IPS-11a (cell line): ENCODE measurements around the gene SSTR3.
"Not testable (repeated sequence)": the region's sequence is repeated elsewhere in the genome, so short reads cannot be mapped to it uniquely, and the experiment has no call there.

Experiments
- H3K4me3 ChIP-seq: one replicate; pipeline ENCODE4 v1.5.1; 2013; ENCODE audit warnings: low read depth, low read length, control low read depth

Gene SSTR3

GRCh38 chr22:37212174-37212906 lies at the start of gene SSTR3:
Gene SSTR3 (minus strand): TSS chr22:37212477. CDS start chr22:37207803, 4,674 bp downstream.
- H3K4me3 ChIP-seq = no peak within 1 kb of the TSS

DNA sequence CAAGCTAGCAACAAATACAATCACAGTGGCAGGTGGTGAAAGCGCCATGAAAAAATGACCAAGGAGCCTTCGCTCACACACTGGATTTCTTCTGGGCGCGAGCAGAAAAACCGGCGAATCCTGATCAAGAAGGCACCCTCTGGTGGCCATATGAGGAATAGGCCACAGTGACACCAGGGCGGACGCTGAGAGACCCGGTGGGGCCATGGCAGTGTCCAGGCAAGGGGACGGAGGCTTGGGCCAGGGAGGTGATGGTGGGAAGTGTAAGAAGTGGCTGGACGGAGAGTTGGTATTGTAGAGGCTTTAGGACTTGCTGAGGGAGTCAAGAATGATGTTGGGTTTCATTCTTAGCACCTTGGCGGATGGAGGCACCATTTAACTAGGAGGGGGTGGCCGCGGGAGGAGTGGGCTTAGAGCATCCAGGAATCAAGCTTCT lies 48.6 kb upstream of the SSTR3 start:
- no peak overlapping the region for H3K4me3 ChIP-seq

DNA sequence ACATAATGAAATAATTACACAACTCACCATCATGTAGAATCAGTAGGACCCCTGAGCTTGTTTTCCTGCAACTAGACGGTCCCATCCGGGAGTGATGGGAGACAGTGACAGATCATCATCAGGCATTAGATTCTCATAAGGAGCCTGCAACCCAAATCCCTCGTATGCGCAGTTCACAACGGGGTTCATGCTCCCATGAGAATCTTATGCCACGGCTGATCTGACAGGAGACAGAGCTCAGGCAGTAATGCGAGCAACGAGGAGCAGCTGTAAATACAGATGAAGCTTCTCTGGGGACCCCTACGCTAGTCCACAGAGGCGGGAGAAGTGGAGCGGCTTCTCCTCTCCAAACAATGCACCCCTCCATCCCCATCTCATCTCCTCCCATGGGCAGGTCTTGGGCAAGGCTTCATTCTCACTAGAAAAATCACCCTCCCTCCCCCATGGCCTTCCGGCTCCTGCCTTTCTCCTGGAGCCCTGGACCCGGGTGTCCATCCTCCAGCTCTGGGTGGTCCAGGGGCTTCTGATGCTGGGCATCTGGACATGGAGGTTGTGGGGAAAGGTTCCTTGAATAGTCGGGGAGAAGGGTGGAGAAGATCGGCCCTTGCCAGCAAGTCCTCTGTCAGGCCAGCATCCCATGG lies 48.0 kb upstream of the SSTR3 start:
- no peak overlapping the region for H3K4me3 ChIP-seq

GRCh38 chr22:37259540-37260029 lies 47.3 kb upstream of the SSTR3 start:
- no peak overlapping the region for H3K4me3 ChIP-seq

DNA sequence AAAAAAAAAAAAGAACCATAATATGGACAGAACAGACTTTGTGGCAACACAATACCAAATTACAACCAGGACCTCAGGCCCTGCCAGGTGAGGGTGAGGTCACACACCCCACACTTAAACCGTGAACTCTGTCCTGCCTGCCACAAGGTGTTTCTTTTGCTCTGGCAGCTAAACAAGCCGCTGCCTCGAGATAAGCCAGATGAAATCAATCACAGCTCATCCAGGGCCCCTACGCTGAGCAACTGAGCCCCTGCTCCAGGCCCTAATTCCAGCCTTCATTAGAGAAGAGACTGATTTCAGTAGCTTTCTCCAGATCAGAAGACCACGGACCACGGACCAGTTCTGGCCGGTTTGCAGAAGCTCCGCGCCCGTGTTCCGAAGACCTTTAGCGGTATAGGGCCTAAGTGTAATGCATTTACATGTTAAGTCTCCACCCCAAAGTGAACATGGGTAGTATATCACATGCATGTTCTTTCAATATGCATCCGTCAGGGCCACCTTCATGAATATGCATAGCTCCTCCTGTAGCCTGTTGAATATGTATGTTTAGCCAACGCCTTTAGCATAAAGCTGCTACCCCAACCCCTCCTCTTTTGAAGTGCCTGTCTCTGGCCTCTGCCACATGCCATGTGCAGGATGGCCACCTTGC lies 46.6 kb upstream of the SSTR3 start:
- no peak overlapping the region for H3K4me3 ChIP-seq

DNA sequence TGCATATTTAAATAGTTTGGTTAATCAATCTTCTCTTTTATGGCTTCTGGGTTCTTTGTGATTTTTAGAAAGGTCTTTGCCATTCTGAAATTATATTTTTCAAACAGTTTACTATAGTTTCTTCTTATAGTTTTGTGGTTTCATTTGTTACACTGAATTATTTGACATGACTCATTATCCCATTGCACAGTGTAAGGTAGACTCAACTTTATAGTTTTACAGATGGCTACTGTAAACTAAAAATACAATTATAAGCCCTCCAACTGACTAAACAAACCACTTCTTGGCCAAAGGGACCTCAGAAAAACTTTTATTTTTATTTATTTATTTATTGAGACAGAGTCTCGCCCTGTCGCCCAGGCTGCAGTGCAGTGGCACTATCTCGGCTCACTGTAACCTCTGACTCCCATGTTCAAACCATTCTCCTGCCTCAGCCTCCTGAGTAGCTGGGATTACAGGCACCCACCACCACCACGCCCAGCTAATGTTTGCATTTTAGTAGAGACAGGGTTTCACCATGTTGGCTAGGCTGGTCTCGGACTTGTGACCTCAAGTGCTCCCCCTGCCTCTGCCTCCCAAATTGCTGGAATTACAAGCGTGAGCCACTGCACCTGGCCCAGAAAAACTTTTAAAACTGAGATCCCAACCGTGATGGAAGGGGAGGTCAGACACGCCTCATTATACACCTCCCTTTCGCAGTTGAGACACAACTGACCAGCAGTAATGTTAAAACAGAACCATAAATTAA lies 45.9 kb upstream of the SSTR3 start:
- no peak overlapping the region for H3K4me3 ChIP-seq

DNA sequence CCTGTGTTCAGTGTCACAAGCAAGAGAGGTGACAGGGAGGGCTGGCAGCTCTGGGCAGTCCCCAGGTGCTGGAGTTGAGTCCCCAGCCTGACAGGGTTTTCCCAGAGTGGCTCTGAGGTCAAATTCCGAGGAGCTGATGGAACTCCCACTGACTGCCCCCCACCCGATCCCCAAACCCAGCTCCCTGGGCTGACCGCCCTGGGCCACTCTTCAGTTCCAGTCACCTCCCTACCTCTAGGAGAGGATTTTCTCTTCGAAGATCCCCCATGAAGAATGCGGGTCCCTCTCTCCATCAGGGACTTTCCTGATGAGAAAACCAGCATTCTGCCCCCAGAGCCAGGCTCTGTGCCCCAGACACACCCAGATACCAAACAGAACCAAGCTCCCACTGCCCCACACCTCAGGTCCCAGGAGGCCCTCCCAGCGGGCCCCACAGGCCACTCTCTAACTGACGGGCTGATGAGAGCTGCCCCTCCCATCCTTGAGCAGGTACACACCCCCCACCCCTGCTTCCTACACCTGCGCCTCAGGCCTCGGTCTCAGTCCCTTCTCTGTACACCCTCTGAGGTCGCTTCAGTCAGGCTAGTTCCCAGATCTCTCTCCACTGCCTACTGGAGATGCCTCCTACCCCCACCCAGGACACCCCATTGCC lies 43.9 kb upstream of the SSTR3 start:
- no peak overlapping the region for H3K4me3 ChIP-seq

DNA sequence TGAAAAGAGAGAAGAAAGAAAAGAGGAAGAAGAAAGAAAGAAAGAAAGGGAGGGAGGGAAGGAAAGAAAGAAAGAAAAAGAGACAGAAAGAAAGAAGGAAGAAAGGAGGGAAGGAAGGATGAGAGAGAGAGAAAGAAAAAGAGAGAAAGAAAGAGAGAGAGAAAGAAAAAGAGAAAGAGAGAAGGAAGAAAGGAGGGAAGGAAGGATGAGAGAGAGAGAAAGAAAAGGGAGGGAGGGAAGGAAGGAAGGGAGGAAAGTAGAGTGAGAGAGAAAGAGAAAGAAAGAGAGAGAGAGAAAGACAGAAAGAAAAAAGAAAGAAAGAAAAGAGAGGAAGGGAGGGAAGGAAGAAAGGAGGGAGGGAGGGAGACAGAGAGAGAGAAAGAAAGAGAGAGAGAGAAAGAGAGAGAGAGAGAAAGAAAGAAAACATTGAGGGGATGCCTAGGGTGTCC lies 43.3 kb upstream of the SSTR3 start:
- no peak overlapping the region for H3K4me3 ChIP-seq

GRCh38 chr22:37254867-37255233 lies 42.6 kb upstream of the SSTR3 start:
- H3K4me3 ChIP-seq = no peak overlapping the region

DNA sequence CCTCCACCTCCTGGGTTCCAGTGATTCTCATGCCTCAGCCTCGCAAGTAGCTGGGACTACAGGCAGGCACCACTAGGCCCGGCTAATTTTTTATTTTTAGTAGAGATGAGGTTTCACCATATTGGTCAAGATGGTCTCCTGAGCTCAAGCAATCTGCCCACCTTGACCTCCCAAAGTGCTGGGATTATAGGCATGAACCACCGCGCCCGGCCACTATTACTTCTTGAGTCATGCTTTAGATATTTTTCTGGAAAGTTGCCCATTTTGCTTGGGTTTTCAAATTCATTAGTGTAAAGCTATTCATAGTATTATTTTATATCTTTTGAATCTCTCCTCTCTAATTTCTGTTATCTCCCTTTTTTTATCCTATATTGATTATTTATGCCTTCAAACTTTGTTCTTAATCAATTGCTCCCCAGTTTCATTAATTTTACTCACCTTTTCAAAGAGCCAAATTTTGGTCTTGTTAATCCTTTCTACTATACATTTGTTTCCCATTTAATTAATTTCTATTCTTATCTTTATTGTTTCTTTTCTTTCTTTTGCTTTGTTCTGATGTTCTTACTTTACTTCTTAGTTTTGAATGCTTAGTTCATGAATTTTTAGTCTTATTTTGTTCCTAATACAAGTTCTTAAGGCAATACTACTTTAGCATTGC lies 42.1 kb upstream of the SSTR3 start:
- no peak overlapping the region for H3K4me3 ChIP-seq

DNA sequence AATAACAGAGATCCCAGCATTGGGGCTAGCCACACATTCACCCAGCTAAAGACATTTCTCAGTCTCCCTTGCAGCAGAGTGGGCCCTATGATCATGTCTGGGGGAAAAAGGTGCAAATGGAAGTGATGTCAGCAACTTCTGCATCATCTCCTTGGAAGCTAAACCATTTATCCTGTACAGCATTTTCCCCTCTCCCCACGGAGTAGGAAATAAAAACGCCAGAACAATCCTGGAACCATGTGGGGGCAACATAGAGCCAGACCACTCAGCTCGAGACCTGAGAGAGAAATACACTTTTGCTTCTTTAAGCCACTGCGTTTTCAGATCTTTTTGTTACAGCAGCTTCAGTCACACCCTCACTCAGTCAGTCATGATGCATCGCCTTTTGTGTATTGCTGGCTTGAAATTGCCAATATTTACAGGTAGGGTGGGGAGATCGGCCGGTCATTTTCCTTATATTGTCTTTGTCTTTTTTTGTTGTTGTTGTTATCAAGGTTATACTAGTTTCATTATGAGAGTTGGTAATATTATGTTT lies 40.9 kb upstream of the SSTR3 start:
- no peak overlapping the region for H3K4me3 ChIP-seq

- not testable (repeated sequence) for H3K4me3 ChIP-seq
These were observed 39.6 kb upstream of the SSTR3 start for GRCh38 chr22:37251836-37252235.

DNA sequence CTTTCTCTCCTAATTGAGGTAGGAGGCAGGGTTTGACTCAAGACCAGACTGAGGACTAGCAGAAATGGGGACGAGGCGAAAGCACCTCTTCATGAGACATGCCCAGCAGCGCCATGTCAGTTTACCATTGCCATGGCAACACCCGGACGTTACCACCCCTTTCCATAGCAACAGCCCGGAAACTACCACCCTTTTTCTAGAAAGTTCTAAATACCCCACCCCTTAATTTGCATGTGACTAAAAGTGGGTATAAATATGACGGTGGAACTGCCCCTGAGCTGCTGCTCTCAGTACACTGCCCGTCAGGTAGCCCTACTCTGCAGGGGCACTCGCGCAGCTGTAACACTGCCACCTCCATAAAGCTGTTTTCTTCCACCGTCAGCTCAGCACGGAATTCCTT lies 37.7 kb upstream of the SSTR3 start:
- no peak overlapping the region for H3K4me3 ChIP-seq

DNA sequence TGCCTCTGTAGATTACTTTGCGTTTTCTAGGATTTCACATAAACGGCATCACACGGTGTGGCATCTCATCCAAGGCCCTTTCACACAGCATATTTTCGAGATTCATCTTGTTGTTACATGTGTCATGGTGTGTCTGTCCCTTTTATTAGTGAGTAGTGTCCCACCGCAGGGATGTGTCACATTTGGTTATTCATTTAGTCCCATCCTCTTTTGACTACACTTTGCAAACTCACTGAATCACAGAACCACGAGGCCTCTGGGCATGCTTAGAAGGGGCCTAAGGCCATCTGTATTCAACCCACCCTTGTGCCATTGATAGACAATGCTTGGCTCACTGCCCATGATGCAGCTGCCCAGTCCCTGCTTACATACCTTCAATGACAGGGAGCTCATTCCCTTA lies 36.0 kb upstream of the SSTR3 start:
- no peak overlapping the region for H3K4me3 ChIP-seq

DNA sequence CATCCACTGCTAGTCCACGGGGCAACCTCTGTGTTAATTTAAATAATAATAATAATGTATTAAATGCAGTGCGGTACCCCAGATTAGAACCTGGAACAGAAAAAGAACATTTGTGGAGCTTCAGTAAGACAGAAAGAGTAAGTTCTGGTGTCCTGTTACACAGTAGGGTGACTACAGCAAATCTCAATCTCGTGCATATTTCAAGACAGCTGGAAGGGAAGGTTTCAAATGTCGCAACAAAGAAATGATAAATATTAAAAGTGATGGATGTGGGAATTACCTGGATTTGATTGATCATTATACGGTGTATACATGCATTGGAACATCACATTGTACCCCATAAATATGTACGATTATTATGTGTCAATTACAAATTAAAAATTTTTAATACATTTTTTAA lies 33.5 kb upstream of the SSTR3 start:
- no peak overlapping the region for H3K4me3 ChIP-seq

GRCh38 chr22:37244922-37245722 lies 32.8 kb upstream of the SSTR3 start:
- H3K4me3 ChIP-seq = no peak overlapping the region

DNA sequence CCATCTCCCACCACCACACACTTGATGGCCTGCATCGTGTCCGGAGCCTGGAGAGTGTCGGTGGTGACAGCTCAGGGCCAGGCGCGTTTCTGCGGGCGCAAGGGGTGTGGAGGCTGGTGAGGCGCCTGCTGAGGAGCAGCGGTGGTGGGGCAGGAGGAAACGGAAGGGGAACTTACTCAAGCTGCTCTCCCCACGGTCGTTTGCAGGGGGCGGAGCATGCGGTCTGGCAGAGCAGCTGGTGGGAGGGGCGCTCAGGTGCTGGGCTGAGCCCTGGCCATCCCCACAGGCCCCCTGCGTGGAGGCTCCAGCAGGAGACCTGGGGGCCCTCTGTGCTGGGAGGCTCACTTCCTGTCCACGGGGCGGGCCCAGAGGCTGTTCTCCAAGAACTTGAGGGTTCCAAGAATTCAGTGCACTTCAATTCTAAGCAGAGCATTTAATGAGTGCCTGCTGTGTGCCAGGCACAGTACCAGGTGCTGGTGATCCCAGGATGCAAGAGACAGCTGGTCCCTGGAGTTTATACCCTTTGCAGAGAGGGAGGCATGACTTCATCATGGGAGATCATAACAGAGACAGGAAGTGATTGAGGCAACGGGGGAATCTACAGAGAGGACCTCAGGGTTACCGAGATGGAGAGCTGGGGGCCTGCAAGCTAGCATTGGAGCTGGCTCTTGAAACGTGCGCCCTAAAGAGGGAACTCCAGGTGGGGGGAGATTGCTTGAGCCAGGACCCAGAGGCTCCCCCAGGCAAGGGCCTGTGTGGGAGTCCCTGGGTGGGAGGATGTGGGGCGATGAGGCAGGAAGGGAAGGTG lies 32.0 kb upstream of the SSTR3 start, which contains the start of gene RAC2:
TSS of gene RAC2 (minus strand) at position 156 of the 808 bp plus-strand sequence. CDS start at position 35, 121 bp downstream.
- no peak within 1 kb of the TSS for H3K4me3 ChIP-seq
